WI38 (cell line): ENCODE measurements around the gene NFIA.

Experiments used
- H3K4me3 ChIP-seq: 2 replicates; pipeline ENCODE4 v1.5.1; 2011; ENCODE audit warnings: low read depth, mild to moderate bottlenecking, control low read depth, low read length
- TF ChIP-seq, protein P1 (sequence below): IDR thresholded peaks from 2 replicates; pipeline ENCODE4 v1.5.1; 2012; ENCODE audit warnings: low read depth, mild to moderate bottlenecking, control low read depth, low read length

NFIA gene

GRCh38 chr1:61171346-61171745, 89.0 kb downstream of the NFIA start:
- H3K4me3 ChIP-seq = no peak overlapping the region
- TF ChIP-seq, protein P1, sequence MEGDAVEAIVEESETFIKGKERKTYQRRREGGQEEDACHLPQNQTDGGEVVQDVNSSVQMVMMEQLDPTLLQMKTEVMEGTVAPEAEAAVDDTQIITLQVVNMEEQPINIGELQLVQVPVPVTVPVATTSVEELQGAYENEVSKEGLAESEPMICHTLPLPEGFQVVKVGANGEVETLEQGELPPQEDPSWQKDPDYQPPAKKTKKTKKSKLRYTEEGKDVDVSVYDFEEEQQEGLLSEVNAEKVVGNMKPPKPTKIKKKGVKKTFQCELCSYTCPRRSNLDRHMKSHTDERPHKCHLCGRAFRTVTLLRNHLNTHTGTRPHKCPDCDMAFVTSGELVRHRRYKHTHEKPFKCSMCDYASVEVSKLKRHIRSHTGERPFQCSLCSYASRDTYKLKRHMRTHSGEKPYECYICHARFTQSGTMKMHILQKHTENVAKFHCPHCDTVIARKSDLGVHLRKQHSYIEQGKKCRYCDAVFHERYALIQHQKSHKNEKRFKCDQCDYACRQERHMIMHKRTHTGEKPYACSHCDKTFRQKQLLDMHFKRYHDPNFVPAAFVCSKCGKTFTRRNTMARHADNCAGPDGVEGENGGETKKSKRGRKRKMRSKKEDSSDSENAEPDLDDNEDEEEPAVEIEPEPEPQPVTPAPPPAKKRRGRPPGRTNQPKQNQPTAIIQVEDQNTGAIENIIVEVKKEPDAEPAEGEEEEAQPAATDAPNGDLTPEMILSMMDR = no peak

GRCh38 chr1:61171974-61172373, 89.6 kb downstream of the NFIA start:
- H3K4me3 ChIP-seq = no peak overlapping the region
- TF ChIP-seq, protein P1 = no peak

DNA sequence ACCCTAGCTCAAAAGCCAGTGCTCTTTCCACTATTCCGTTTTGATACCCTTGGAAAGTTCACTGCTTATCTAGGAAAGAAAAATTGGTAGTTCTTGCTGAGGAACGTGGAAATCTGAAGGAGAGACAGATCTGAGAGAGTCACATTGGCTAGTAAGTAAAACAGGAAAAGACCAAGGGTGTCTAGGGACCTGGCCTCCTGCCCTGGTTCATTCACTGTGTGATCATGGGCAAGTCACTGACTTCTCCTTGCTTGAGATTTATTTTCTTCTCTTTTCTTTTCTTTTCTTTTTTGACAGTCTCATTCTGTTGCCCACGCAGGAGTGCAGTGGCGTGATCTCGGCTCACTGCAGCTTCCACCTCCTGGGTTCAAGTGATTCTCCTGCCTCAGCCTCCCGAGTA, 90.8 kb downstream of the NFIA start:
- TF ChIP-seq, protein P1 = no peak

DNA sequence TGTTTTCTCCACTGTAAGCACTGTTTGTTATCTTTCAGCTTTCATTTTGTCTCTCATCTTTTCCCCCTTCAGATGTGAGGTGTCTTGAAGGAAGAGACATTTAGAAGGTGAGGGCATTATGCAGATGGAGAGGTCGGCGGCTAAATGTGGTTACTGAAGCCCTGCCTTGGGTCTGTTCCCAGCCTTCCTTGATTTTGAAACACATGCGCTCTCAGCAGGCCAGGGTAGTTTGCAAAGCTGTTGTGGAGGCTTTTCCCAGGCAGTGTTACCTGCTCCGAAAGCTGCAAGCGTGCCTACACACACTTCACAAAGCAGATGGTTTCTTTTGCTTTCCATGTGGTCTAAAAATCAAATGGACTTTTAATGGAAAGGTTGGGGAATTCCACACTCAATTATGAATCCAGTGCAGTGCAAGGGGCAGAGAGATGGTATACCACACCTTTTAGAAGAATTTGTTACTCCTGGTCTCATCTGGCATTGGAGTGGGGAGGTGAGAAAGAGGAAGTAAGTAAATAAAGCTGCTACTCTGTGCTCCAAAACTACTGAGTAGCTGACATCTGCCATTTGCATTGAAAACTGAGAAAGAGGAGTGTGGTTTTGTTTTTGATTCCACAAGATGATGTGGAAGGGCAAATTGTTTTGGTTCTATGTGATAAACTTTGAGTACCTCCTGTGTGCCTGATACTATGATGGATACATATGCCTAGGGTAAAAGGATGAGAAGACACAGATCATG, 91.9 kb downstream of the NFIA start:
- TF ChIP-seq, protein P1 = no peak
- no peak overlapping the region for H3K4me3 ChIP-seq

More for the DNA sequence above, 90.8 kb downstream of the NFIA start:
- H3K4me3 ChIP-seq = no peak overlapping the region

DNA sequence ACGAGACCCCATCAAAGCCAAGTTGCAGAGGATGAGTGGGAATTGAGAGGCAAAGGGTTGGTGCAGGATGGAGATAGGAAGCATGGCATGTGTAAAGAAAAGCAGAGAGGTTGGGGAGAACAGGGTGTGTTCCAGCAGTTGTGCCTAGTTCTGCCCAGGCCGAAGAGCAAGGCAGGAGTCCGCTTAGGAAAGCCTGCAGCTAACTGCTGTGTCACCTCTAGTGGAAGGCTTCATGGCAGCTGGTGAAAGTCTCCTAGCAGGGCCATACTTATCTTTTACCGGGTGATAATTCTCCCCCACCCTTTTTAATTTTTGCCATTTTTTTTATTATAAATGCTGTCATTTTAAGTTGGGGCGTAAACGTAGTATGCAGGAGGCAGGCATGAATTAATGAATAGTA, 93.6 kb downstream of the NFIA start:
- TF ChIP-seq, protein P1 = no peak
- H3K4me3 ChIP-seq = no peak overlapping the region

DNA sequence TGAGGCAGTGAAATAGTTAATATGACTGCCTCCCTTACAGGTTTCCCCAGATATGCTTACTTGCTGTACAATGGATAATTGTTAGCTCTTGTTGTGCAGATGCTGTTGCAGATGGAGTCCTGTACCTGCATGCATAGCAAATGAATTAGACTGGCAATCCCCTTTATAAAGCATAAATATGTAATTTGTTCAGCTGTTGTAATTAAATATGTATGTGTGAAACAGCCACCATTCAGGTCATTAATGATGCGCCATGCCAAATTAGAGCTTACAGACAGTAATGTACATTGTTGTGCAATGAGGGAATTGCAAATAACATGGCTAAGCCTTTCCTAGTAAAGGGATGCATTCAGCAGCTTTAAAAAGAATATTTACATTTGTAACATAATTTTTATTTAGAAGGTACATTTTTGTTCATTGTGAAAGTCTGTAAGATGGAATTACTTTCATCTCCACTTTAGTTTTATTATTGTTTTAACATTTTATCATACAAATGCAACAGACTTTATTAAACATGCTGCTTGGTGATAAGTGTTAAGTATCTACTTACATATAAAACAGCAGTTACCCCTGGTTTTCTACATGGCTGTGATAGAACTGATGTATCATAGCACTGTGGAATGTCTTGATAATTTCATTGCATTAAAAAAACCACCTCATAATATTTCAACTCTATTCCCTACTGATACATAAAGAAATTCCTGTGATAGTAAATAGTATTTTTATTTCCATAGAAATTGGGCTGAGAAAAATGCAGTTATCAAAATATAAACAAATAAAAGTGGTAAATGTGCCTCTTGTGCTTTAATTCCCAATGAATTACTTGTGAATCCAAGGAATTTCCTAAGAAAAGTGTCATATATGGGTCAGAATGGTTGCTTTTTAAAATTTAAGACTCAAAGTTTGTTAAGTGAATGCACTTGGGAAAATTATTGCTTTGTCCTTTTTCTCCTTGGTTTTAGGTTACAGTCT, 99.0 kb downstream of the NFIA start:
- TF ChIP-seq, protein P1 = no peak
- H3K4me3 ChIP-seq = no peak overlapping the region

DNA sequence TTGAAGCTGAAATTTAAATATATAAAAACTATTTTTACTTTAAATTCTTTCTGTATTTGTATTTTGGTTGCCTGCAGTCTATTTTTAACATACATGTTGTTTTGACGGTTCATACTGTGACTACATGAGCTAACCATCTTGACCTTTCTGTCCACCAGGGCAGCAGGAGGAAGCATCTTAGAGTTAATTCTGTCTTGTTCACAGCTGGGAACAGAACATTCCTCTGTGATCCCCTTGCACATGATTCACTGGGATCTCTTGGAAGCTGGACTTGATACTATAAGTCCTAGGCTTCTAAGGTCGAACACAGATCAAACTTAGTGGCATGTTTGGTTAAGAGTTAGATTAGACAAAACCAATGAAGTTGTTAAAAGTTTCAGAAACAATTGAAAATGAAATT, 99.7 kb downstream of the NFIA start:
- H3K4me3 ChIP-seq = no peak overlapping the region
- TF ChIP-seq, protein P1 = no peak
